HG03565 (cell line): ENCODE data around the gene UPK1A.
"Not testable (repeated sequence)": the region's sequence is repeated elsewhere in the genome, so short reads cannot be mapped to it uniquely, and the experiment has no call there.

Experiments used
- ATAC-seq: cut with Tn5 transposase; IDR thresholded peaks from one replicate; pipeline ENCODE4 v1.9.1; 2021; ENCODE audit warnings: mild to moderate bottlenecking, moderate library complexity; ENCODE audit not compliant: unreplicated experiment

The UPK1A gene

GRCh38 chr19:35644206-35644986, 21.9 kb upstream of the UPK1A start:
- ATAC-seq, result peak; percentile 50

- no peak for ATAC-seq
These were observed 21.2 kb upstream of the UPK1A start for GRCh38 chr19:35644987-35645679.

GRCh38 chr19:35645680-35646511, 20.4 kb upstream of the UPK1A start:
- no peak for ATAC-seq

- ATAC-seq, result peak; percentile 63
These were observed 18.0 kb upstream of the UPK1A start, which contains the start of gene COX6B1 for GRCh38 chr19:35648017-35648961. TSS of gene COX6B1 (plus strand) at chr19:35648323. CDS start at chr19:35651244, 2,921 bp downstream.

- ATAC-seq, result no peak
These were observed 15.7 kb upstream of the UPK1A start for GRCh38 chr19:35650581-35650980.

GRCh38 chr19:35654828-35655227, 11.5 kb upstream of the UPK1A start:
- ATAC-seq, result not testable (repeated sequence)

- no peak for ATAC-seq
These were observed 10.7 kb upstream of the UPK1A start for GRCh38 chr19:35655600-35655999.

GRCh38 chr19:35656700-35657099, 9.6 kb upstream of the UPK1A start:
- ATAC-seq, result no peak

GRCh38 chr19:35657904-35658700, 8.2 kb upstream of the UPK1A start:
- ATAC-seq, result no peak

- ATAC-seq, result no peak
These were observed 4.3 kb upstream of the UPK1A start for GRCh38 chr19:35661995-35662340.

- ATAC-seq, result no peak
These were observed 2.3 kb upstream of the UPK1A start for GRCh38 chr19:35663981-35664380.

GRCh38 chr19:35665157-35665556, 1.2 kb upstream of the UPK1A start:
- no peak for ATAC-seq

- ATAC-seq, result no peak
These were observed 713 bp upstream of the UPK1A start for GRCh38 chr19:35665604-35666003.

- no peak for ATAC-seq
These were observed 3.2 kb downstream of the UPK1A start for GRCh38 chr19:35669566-35669965.

GRCh38 chr19:35669974-35670373, 3.7 kb downstream of the UPK1A start:
- no peak for ATAC-seq

GRCh38 chr19:35670686-35671085, 4.4 kb downstream of the UPK1A start:
- no peak for ATAC-seq

- ATAC-seq, result no peak
These were observed 5.5 kb downstream of the UPK1A start for GRCh38 chr19:35671818-35672217.

- no peak for ATAC-seq
These were observed 6.9 kb downstream of the UPK1A start for GRCh38 chr19:35673121-35673804.

GRCh38 chr19:35675589-35676140, 9.3 kb downstream of the UPK1A start:
- ATAC-seq, result no peak
